MV-4-11 (cell line): Measurements from ENCODE around the gene WSCD1.

Experiments
- DNase-seq: peaks from one replicate; lab custom pipeline; 2025; lab: John Stamatoyannopoulos, UW

Gene WSCD1

DNA sequence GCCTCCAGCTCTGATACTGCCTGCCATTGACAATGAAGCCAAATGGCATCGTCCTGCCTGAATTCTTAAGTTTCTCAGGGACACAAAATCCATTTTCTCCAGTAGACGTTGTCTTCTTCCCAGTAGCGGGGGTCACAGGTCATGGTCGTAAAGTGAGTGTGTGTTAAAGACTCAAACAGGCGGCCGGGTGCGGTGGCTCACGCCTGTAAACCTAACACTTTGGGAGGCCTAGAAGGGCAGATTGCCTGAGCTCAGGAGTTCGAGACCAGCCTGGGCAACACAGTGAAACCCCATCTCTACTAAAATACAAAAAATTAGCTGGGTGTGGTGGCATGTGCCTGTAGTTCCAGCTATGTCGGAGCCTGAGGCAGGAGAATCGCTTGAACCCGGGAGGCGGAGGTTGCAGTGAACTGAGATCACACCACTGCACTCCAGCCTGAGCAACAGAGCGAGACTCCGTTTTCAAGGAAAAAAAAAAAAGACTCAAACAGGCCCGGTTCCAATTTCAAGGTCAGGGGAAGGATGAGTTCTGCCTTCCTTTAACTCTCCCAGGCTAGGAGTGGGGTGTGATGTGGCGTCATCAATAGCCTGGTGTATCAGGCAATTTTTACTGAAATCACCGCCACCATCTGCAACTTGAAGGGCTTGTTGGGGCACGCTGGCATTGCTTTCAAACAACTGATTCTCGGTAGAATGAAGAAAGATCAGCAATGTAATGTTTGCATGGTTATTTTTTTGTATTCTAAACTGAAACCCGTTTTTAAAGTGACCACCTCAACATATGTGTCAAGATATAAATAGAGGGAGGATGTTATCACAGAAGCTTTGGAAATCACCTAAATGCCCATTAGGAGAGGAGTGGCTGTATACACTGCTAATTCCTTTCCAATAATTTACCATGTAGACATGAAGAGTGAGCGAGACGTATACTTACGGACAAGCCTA, 91.0 kb downstream of the WSCD1 start:
- no peak for DNase-seq

DNA sequence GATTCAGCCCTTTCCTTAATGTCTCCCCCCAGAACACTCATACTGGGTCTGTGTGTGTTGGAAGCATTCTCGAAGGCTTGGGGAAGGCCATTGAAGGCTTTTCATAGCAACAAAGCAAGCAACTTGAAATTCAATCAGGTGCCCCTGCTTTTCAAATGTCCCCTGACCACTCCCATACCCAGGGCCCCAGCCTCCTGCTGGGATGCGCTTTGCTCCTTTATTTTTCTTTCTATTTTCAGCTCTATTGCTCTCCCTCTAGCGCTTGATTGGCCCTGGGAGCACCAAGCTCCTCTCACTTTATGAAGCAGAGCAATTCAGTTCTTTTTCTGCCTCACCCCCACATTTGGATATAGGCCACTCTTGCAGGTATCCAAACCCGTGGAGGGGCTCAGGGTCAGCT, 92.0 kb downstream of the WSCD1 start:
- DNase-seq = no peak

DNA sequence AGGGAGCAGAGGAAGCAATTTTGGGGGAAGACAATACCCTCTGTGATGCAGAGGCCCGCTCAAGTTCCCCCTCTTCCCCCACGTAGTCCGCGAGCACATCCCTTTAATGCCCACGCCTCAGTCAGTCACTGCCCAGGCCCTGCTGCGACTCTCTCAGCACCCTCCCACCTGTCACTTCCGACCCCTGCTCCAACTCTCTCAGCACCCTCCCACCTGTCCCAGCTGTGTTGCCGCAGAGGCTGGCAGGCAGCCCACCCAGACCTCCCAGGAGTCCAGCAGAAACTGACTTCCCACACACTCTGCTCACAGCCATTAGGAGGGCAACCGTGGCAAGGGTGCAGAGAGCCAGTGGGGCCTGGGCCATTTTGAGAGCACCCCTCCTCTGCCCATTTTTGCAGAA, 92.7 kb downstream of the WSCD1 start:
- no peak for DNase-seq

DNA sequence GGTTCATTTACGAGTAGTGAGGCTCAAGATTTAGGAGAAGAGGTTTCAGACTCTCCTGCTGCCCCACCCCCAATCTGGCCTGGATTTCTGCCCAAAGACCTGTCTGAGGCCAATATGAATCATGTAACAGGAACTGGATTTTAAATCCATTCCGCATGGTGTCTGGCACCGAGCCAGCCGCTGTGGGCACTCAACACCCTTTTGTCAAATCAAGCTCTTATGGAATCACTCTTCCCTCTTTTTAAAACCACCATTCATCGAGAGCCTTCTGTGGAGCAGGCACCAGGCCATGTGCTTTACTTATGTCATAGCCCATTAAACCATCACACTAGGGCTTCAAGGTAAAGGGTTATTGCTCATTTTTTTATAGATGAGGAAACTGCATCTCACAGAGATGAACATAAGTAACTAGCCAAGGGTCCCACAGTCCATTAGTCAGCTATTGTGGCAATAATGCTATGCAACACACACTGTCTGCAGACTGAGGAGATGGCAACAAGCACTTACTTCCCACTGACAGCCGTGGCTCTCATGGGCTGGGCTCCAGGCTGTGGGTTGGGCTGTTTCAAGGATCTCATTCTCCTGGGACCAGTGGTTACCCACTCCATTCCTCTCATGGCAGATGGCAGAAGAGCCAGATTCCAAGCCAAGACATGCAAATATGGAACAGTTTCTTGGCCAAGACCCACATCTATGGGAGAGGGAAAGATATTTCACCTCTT, 93.6 kb downstream of the WSCD1 start:
- peak; percentile 82 for DNase-seq

DNA sequence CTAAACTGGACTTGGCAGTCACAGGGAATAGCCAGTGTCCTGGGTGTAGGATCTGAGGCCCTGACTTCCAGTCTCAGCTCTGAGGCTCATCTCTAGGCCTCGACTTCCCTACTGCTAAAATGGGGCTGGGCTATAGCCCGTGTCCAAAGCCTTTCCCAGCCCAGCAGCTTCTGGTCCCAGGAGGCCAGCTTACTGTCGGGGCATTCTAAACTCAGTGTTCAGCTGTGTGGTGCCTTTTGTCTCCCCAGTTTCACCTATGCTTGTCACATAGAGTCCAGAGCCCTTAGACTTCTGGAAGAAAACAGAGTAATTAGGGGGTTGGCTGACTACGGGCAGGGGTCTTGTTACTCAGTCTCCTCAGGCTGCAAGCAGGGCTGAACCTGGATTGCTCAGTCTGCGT, 94.8 kb downstream of the WSCD1 start:
- no peak for DNase-seq

DNA sequence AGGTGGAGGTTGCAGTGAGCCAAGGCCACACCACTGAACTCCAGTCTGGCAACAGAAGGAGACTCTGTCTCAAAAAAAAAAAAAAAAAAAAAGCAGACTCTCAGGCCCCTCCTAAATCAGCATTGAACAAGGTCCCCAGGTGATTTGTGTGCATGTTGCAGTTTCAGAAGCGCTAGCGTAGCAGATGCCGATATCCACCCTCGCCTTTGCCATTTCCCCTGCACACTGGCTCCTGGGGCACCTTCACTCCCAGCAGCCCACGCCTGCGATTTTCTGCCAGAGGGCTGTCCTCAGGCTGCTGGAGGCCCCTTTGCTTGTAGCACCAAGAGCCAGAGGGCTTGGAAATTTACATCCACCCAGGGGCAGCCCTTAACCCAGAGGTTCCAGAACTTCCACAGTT, 95.6 kb downstream of the WSCD1 start:
- DNase-seq = no peak

DNA sequence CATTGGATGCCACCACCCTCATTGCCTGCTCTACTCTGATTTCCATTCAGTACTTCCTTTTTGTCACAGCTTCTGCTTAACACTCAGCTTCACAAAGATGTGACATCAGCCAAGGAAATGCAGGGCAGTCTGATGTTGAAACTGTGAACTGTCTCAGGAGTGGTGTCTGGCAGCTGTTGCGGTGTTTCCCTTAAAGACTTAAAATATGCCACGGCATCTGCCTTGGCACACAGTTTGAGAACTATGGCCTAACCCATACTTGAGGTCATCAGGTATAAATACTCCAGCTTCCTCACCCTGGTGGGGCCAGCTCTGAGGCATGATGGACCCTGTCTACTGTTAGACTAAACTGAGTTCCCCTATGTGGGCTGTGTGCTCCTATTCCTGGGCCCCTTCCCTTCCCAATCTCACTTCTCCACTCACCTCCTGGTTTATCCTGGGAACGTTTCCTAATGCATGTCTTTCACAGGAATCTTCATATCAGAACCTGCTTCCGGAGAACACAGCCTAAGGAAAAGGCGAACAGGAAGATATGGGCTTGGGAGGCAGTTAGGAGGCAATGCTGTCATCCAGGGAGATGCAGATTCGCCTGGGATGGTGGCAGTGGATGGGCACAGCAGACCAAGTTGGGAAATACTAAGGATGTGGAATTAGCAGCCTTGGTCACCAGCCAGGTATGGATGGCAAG, 96.5 kb downstream of the WSCD1 start:
- peak; percentile 87 for DNase-seq

DNA sequence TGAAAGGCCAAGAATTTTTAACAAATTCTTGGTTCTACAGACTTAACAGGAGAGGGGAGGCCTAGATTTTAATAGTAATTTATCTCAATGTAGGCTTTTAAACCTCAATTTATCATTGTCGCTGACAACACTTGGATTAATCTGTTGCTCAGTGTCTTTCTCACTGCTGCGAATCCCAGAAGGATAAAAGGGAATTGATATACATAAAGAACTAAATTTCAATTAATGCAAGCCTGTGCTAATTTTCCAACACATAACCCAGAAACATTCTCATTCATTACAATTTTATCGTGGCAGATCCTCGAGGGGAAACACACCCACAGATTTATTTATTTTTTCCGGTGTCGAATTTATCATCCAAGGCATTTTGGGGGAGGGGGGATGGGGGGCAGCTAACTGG, 98.1 kb downstream of the WSCD1 start:
- no peak for DNase-seq

DNA sequence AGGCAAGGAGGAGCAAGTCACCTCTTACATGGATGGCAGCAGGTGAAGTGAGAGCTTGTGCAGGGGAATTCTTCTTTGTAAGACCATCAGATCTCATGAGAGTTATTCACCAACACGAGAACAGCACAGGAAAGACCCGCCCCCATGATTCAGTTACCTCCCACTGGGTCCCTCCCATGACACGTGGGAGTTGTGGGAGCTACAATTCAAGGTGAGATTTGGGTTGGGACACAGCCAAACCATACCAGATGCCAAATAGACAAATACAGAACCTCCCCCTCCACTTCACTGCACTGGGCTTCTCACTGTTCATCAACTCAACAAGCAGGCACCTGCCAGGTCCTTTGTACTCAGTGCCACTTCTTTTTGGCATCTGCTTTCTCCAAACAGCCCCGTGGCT, 100.2 kb downstream of the WSCD1 start:
- no peak for DNase-seq

DNA sequence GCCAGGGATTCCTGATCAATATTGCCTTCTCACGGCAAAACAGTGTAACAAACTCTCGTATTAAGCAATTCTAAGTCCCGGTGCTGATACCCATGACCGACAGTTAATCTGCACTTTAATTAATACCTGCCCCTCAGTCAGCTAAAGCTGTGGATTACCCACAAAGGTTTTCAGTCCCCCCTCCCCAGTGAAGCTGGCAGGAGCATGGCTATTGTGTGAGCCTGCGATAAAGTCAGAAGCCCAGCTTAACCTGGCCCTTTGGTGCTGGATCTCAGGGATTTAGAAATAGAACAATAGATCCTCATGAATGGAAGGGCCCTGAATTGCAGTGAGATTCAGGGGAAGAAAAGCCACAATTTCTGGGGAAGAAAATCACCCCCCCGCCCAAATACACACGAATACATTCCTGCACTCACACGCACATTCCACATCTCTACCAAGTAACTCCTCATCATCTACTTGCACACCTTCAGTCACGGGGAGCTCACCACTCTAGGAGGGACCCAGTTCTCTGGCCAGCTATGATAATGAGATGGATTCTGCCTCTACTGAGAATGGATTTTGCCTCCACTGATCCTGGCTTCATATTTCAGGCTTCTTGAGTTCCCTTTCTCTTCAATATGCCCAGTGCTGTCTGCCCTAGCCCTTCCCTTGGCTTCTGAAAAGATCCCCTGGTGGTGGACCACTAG, 102.6 kb downstream of the WSCD1 start:
- DNase-seq = no peak

DNA sequence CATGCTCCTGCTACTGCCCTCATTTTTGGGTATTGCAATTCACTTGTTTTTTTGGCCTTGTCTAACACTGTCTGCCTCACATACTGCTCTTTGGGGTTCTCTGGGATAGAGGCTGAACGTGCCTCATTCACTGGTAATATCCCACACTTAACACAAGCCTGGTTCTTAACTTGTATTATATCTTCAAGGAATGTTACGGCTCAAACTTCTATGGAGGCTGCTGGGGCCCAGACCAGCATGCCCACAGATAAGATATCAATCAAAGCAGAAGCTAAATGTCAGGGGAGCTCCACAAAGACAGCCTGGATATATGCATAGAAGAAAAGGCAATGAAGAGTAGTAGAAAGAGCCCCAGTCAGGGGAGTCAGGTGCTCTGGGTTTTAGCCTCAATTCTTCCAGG, 103.5 kb downstream of the WSCD1 start:
- no peak for DNase-seq
